ENCODE measurements around the gene DUXA. TPM values are rescaled to one million over a fixed set of nuclear protein-coding genes. Genes with fewer than 3 reads are reported as not detected.
"Not testable (repeated sequence)": the region's sequence is repeated elsewhere in the genome, so short reads cannot be mapped to it uniquely, and the experiment has no call there.

The DUXA gene
- total and polyA plus RNA-seq, 2 donors (not counting 3 experiments of a cell fraction or from before 2014, with no cell fraction given), result not detected

DNA sequence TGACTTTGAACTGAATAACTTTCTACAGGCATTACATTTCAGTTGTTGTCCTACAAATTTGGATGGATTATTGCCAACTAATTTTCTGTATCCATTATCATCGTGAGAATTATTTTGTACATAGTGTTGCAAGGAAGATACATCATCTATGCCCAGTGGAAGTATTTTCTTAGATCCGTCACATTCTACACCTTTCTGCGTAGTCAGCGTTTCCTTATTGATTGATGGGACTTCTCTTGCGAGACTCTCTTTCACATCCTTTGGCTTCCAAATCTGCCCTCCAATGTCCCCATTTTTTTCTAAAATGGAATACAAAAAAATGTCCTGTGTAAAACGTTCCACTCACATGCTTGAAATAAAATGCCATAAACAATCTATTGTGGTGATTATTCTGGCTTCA lies 31.5 kb downstream of the DUXA start:
- Histone ChIP-seq H3K27ac (ENCODE audit: insufficient read depth, low read depth, low read length) (no peak overlapping the region), H3K36me3 (ENCODE audit: control insufficient read depth in 2 of 2, extremely low read depth in 1 of 2, insufficient read depth in 2 of 2, low read length in 2 of 2) (no peaks in the 10 kb centered on the region), H2AFZ (ENCODE audit: low read depth, low read length) (no peak overlapping the region), H3K9me3 (replicated peaks; ENCODE audit: control insufficient read depth, insufficient read depth, low read length) (peaks cover 2% of the 10 kb centered on the region), H3K4me1 (ENCODE audit: control insufficient read depth, extremely low read depth, insufficient read depth, low read length) (no peaks in the 10 kb centered on the region), H4K20me1 (replicated peaks; ENCODE audit: control insufficient read depth, extremely low read depth, insufficient read depth, low read length) (no peaks in the 10 kb centered on the region), H3K4me2 (ENCODE audit: insufficient read depth, low read length) (no peak overlapping the region), H3K9ac (replicated peaks; ENCODE audit: extremely low read depth, insufficient read depth, low read length) (no peak overlapping the region), H3K79me2 (ENCODE audit: control insufficient read depth, insufficient read depth, low read length) (no peaks in the 10 kb centered on the region), H3K9me1 (replicated peaks; ENCODE audit: control insufficient read depth, extremely low read depth, insufficient read depth, low read length) (no peaks in the 10 kb centered on the region), H3K27me3 (ENCODE audit: control insufficient read depth in 2 of 2, insufficient read depth in 2 of 2, low read length in 2 of 2) (no peaks in the 10 kb centered on the region), H3K4me3 (replicated peaks in 1 of 3; ENCODE audit: insufficient read depth in 1 of 3, low read depth in 1 of 3, low read length in 3 of 3) (no peak overlapping the region)
- POLR2A ChIA-PET, result no interaction called here
- dilution Hi-C loops (cut with MboI; ENCODE audit: extremely low pct_ligation_motif_present, low sequenced_read_pairs), result no loop called here
- BruUV-seq (replicated peaks), result no TSS peak
- TF ChIP-seq, protein P1, sequence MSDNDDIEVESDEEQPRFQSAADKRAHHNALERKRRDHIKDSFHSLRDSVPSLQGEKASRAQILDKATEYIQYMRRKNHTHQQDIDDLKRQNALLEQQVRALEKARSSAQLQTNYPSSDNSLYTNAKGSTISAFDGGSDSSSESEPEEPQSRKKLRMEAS (IDR thresholded peaks at IDR 0.05; ENCODE audit: insufficient read depth, insufficient read length), result no peak
- TF ChIP-seq JUN (IDR thresholded peaks at IDR 0.05; ENCODE audit: borderline replicate concordance, insufficient read depth, insufficient read length, low read depth) (no peak), FOS (IDR thresholded peaks at IDR 0.05; ENCODE audit: borderline replicate concordance, insufficient read depth, low read length) (no peak), POLR2AphosphoS5 (IDR thresholded peaks at IDR 0.05; ENCODE audit: insufficient read depth, low read depth, low read length) (no peak), POLR2A (IDR thresholded peaks at IDR 0.05; ENCODE audit: low read depth, low read length) (no peak), MYC (IDR thresholded peaks at IDR 0.05; ENCODE audit: low read depth, low read length) (no peak), GATA2 (IDR thresholded peaks at IDR 0.05; ENCODE audit: insufficient read depth, insufficient read length, low read depth, low read length) (no peak), CTCF (IDR thresholded peaks at IDR 0.05; ENCODE audit: extremely low read depth in 1 of 2, insufficient read depth in 1 of 2, low read depth in 1 of 2, low read length in 2 of 2) (no peak)
- no peak for FAIRE-seq
- intact Hi-C loops (cut with micrococcal nuclease), result no loop called here
- no peak for DNase-seq (ENCODE audit: low read depth, low spot score)
- CTCF ChIA-PET, result no interaction called here

GRCh38 chr19:57127403-57127802 lies 39.9 kb downstream of the DUXA start:
- H3K4me2 ChIP-seq (ENCODE audit: insufficient read depth, low read length); H3K9ac ChIP-seq (replicated peaks; ENCODE audit: extremely low read depth, insufficient read depth, low read length); H3K27ac ChIP-seq (ENCODE audit: insufficient read depth, low read depth, low read length); intact Hi-C loops (cut with micrococcal nuclease); CTCF ChIA-PET; POLR2A ChIA-PET; dilution Hi-C loops (cut with MboI; ENCODE audit: extremely low pct_ligation_motif_present, low sequenced_read_pairs); H3K79me2 ChIP-seq (ENCODE audit: control insufficient read depth, insufficient read depth, low read length); H3K4me3 ChIP-seq (replicated peaks in 1 of 3; ENCODE audit: insufficient read depth in 1 of 3, low read depth in 1 of 3, low read length in 3 of 3); H3K36me3 ChIP-seq (ENCODE audit: control insufficient read depth in 2 of 2, extremely low read depth in 1 of 2, insufficient read depth in 2 of 2, low read length in 2 of 2); H3K27me3 ChIP-seq (ENCODE audit: control insufficient read depth in 2 of 2, insufficient read depth in 2 of 2, low read length in 2 of 2); H3K4me1 ChIP-seq (ENCODE audit: control insufficient read depth, extremely low read depth, insufficient read depth, low read length); H3K9me3 ChIP-seq (replicated peaks; ENCODE audit: control insufficient read depth, insufficient read depth, low read length); BruUV-seq (replicated peaks); FAIRE-seq; H2AFZ ChIP-seq (ENCODE audit: low read depth, low read length); H3K9me1 ChIP-seq (replicated peaks; ENCODE audit: control insufficient read depth, extremely low read depth, insufficient read depth, low read length); DNase-seq (ENCODE audit: low read depth, low spot score); H4K20me1 ChIP-seq (replicated peaks; ENCODE audit: control insufficient read depth, extremely low read depth, insufficient read depth, low read length): not testable (repeated sequence)
